ENCODE data around the gene MYPOP. TPM values are rescaled to one million over a fixed set of nuclear protein-coding genes. Genes with fewer than 3 reads are reported as not detected.

The MYPOP gene
- total RNA-seq, 1 donor from 2014 or later: 9.4 TPM

DNA sequence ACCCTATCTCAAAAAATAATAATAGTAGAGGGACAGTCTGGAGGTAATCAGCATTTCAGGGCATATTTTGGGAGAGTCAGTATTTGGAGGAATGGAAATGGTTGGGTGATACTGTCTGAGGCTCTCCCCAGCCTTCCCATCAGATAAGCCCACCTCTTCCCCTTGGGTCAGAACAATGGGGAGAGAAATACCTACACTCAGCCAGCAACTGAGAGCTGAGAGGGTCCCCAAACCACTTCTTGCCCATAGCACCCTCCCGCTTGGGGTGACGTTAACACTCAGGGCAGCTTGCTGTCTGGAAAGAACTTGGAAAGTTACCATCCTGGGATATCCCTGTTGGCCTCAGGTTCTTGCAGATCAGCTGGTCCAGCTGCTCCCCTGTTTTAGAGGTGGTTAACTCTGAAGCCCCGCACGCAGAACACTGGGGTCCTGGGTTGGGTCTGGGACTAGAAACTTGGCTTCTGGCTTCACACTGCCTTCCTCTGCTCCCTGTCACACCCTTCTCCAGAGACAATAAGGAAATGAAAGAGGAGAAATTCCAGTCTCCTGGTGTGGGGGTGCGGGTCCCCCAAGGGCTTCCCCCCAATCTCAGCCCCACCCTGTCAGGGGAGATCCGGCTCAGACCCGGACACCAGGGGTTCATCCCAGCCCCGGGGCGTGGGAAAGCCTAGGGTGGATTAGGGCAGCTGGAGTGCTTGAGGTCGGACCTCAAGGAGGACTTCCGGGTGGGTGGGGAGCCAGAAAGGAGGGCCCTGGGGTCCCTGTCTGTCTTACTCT lies 35.8 kb downstream of the MYPOP start:
- intact Hi-C loops (cut with micrococcal nuclease): loop anchor here (10.0 kb wide), 2 partner anchors 362 to 738 kb away; partner anchors contain the start of genes CALM3 and VASP

DNA sequence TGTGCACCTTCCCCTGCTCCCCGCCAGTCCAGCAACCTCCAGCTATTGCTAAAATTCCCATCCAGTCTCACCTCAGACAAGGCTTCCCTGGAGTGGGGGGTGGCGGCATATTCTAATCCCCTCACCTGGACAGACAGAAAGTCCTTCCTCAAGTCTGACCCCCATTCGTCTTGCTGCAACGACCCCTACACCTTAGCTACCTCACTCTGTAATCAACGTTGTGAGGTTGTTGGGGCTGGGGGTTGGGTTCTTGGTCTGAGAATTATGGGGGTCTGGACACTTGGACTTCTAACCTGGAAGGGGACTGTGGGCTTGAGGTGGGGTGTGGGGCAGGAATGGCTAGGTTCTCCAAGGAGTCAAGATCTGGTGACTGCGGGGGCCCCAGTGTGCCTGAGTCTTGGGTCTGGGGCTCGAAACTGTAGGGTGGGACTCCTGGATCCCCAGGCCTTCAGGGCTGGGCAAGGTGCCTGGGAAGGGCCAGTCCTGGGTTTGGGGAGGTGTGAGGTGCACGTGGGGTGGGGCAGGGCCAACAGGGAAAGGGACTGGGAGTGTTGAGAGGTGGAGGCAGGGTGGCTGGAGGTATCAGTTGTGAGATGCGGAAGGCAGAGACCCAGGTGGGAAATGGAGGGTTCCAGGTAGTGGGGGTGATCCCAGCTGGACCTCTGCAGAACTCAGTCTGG lies 37.0 kb downstream of the MYPOP start:
- intact Hi-C loops (cut with micrococcal nuclease): loop anchor here (10.0 kb wide), 2 partner anchors 361 to 739 kb away; partner anchors contain the start of genes CALM3 and VASP

DNA sequence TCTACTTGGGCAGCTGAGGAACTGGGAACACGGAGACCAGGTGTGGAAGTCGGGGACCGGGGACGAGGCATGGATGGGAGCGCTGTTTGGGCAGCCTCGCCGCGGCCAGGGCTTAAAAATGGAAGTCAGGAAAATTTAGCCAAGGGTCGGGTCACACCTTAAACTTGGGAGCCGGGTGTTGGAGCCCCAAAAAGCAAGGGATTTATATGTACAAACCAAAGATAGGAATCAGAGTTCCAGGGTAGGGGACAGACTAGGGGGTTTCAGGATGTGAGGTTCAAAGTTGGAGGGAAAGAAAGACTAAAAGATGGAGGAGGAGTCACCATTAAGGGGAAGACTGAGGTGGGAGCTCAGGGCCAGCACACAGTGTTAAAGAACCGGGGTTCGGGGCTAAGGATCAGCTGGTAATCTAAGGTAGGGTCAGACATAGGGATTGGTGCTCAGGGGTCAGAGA lies 37.8 kb downstream of the MYPOP start:
- intact Hi-C loops (cut with micrococcal nuclease): loop anchor here (5.0 to 10.0 kb wide), 3 partner anchors 360 to 923 kb away; partner anchors contain the start of genes CALM3, SLC1A5 and VASP

DNA sequence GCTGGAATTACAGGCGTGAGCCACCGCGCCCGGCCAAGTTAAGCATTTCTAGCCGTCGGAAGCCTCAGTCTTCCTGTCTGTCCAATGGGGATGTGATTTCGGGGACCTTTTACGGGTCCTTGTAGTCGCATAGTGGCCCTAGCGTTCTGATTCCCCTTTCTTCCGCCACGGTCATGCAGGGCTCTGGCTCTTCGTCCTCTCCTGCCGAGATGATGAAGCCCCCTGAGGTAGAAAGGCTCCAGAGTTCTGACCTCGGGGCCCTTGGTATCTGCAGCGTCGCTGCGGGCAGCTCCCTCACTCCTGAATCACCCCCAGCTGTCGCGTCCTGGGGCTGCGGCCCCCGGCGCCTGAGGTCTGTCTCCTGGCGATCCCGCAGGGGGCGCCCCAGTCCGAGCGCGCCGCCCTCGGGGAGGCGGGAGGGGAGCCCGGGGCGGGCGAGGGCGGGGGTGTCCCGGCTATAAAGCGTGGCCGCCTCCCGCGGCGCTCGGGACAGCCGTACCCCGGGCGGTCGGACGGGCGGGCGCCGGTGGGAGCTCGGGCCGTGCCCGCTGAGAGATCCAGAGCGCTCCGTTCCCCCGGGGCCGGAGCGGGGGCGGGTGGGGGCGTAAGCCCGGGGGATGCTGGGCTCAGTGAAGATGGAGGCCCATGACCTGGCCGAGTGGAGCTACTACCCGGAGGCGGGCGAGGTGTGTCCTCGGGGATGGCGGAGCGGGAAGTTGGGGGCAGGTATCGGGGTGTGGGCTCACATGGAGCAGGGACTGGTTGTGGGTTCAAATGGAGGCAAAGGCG lies 38.4 kb downstream of the MYPOP start, which contains the start of gene FOXA3:
Gene FOXA3 (plus strand): TSS at position 487 of the 789 bp plus-strand sequence. CDS start 131 bp downstream, at position 618.
- intact Hi-C loops (cut with micrococcal nuclease): loop anchor here (1.0 to 10.0 kb wide), 17 partner anchors 22 to 987 kb away; partner anchors contain the start of genes AP2S1, CALM3, CCDC61 and IRF2BP1

DNA sequence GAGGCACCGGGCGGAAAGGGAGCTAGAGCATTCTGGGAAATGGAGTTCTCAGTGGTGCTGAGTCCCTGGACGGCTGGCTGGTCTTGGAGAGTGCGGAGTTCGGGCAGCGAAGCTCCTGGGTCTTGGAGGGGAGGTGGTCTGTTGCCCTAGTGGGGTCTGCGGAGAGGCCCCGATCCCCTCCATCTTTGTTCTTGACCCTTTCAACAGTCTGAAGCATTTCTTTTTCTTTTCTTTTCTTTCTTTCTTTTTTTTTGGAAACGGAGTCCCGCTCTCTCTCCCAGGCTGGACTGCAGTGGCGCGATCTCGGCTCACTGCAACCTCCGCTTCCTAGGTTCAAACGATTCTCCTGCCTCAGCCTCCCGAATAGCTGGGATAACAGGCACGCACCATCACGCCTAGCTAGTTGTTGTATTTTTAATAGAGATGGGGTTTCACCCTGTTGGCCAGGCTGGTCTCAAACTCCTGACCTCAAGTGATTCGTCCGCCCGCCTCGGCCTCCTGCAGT lies 39.0 kb downstream of the MYPOP start:
- intact Hi-C loops (cut with micrococcal nuclease): loop anchor here (1.0 to 10.0 kb wide), 17 partner anchors 23 to 987 kb away; partner anchors contain the start of genes AP2S1, CALM3, CCDC61 and IRF2BP1

DNA sequence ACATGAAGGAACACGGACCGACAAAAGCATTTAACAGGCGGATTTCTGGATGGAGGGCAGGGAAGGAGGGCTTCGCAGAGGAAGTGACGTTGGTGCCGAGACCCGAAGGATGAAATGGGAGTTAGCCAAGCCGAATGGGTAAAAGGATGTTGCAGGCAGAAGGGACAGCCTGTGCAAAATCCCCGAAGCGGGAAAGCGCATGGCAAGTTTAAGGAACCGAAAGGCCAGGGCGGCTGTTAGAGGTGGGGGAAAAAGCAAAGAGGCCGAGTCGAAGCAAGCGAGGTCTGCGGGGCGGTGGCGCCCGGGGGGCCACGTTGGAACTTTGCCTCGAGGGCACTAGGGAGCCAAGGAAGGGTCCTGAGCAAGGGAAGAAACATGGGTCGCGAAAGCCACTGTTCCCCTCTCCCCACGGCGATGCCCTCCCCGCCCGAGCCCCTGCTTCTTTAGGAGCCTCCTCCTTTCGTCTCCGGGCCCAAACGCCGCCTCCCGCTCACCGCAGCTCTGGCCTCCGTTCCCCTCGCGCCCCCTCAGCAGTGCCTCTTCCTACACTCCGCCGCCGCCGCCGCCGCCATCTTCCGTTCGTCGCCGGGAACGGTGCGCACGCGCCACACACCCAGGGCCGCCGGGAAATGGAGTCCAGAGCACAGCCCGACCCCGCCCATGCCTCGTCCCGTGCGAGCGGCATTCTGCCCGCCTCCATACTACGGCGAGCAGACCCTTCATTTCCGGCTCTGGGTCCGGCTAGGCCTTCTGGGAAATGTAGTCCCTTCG lies 39.7 kb downstream of the MYPOP start, which contains the start of gene SYMPK:
Gene SYMPK (minus strand): TSS at position 584 of the 771 bp plus-strand sequence. CDS start 8,652 bp downstream, outside the sequence.
- intact Hi-C loops (cut with micrococcal nuclease): loop anchor here (1.0 to 10.0 kb wide), 17 partner anchors 24 to 988 kb away; partner anchors contain the start of genes AP2S1, CALM3, CCDC61 and IRF2BP1

DNA sequence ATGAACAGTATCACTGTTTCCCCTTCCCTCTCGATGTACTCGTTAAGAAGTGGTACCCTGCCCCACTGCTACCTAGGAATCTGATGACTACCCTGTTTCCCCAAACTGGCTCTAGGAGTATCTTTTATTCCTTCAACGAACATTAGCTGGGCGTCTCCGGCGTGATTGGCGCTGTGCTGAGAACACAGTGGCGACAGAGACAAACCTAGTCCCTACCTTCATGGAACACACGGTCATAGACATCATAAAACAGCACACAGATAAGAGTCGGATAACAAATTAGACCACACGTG lies 40.2 kb downstream of the MYPOP start:
- intact Hi-C loops (cut with micrococcal nuclease): loop anchor here (2.0 to 10.0 kb wide), 5 partner anchors 155 to 989 kb away; partner anchors contain the start of genes AP2S1, CALM3, SLC1A5 and VASP

DNA sequence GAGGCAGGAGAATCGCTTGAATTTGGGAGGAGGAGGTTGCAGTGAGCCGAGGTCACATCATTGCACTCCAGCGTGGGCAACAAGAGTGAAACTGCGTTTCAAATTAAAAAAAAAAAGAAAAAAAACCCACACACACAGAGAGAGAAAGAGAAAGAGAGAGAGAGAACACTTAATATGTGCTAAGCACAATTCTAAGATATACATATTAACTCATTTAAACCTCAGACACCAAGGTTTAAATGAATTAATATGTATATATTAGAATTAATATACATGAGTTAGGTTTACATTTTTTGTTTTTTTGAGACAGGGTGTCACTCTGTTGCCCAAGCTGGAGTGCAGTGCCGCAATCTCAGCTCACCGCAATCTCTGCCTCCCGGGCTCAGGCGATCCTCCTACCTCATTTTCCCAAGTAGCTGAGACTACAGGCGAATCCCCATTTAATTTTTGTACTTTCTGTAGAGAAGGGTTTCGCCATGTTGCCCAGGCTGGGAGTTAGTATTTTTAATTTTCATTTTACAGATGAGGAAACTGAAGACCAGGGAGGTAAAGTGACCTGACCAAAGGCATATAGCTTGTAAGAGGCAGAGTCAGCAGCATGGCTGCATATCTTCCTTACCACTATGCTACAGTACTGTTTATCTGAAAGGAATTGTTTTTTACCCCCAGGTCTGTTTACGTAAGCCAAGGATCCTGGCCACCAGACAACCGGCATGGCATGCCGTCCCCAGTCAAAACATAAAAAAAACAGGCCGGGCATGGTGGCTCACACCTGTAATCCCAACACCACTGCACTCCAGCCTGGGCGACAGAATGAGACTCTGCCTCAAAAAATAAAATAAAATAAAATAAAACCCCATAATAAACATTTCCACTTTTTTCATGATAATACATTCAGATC lies 41.8 kb downstream of the MYPOP start:
- intact Hi-C loops (cut with micrococcal nuclease): loop anchor here (5.0 to 10.0 kb wide), 3 partner anchors 356 to 927 kb away; partner anchors contain the start of genes CALM3, SLC1A5 and VASP

DNA sequence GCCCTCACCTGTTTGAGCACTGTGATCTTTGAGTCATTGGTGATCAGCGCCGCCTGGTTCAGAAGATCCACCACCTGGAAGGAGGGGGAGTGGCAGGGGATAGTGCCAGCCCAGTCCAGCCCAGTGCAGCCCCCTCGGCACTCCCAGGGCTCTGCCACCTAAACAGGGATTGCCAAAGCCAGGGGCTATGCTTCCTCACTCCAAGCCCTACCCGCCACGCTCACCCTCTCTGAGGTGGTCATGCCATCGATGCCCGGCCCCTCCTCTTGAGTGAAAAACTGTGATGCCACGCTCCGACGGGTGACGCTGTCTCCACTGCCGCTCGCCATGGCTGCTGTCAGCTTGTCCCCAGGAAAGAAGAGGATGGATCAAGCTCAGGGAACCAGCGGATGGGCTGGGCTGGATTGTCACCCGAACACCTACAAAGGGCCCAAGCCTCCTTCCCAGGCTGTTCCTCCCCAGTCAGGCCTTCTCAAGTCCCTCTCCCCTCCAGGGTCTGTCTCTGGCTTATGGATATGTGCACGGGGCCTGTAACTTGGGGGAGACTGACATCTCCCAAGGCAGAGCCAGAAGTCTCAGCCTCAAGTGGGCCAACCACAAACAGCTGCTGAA lies 48.1 kb downstream of the MYPOP start:
- intact Hi-C loops (cut with micrococcal nuclease): no loop called here

DNA sequence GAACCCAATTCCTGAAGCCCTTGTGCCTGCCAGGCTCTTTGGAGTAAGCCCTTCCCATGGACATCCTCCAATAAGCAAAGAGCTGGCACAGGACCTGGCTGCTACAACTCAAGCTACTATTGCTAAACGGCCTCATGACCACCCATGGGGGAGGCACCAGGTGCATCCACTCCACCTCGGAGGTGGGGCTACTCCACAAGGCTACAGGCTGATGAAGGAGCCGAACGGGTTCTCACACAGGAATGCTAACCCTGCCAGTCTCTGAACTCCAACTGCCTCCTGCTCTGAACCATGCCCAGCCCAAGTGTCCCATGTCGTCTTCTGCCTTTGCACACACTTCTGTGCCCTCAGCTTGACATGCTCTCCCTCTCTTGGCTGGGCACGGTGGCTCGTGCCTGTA lies 49.4 kb downstream of the MYPOP start:
- intact Hi-C loops (cut with micrococcal nuclease): no loop called here

DNA sequence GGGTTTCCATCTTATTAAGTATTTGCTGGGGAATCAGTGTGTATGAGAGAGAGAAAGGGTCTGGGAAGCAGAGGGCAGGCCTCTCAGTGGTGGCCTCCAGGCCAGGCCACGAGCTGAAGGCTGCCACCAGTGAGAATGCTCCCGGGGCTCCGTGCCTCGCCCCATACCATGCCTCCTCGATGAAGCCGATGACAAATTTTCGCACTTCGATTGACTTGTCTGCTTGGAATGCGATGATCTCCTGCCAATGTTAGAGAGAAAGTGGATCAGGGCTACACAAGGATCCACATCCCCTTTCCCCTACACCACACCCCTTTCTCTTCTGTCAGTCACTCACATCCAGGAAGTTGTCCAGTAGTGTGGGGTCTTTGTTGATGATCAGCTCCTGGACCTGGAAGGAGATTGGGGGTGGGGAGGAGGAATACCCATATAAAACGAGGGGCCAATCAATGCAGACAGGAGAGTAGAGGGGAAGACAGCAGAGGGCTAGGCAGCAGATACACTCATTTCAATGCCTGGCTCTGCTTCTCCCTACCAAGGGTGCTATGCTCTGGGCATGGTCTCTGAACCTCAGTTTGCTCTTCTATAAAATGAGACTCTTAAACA lies 50.2 kb downstream of the MYPOP start:
- intact Hi-C loops (cut with micrococcal nuclease): no loop called here

DNA sequence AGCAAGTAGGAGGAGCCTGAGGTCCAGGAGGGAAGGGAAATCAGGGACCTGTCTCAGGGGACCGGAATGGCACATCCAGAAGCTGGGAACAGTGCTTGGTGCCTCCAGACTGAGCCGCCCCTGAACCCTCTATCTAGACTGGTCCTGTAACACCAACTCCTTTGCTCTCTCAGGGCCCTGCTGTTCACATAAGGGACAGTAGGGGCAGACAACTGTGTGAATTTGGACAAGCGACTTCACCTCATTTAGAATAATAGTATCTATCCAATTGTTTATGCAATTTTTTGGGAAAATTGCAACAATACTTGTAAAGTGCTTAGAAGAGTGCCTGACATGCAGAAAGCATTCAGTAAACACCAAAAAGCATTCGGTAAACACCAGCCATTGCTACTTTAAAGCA lies 53.5 kb downstream of the MYPOP start:
- intact Hi-C loops (cut with micrococcal nuclease): no loop called here

DNA sequence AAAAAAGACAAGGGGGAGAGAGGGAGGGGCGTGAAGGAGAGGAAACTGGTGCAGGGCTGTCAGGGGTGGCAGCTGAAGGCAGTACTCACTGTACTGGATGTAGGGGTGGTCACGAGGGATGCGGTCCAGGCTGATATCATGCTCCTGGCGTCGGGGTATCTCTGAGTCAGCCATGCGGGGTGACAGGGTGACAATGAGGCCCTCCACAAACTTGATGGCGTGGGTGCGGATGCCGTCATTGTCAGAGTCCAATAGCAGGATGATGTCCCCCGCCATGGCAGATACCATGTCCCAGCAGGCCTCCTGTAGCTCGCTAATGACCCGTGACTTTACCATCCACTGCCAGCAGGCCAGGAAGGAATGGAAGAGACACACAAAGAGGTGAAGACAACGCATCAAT lies 54.8 kb downstream of the MYPOP start:
- intact Hi-C loops (cut with micrococcal nuclease): no loop called here

DNA sequence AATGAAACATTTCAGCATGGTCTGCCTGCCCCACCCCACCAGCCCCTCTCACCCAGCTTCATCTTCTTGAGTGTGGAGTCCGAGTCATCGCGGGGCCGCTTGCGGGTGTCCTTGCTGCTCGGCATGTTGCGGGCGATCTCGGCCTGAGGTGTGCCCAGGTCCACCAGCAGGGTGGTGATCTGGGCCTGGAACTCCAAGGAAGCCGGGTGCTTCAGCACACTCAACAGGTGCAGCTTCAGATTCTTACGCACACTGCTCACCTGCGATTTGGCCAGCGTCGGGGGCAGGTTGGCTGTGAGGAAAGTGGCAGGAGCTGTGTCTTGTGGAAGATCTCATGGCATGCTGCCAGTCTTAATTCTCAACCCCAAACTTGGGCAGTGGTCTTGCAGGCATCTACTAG lies 60.2 kb downstream of the MYPOP start:
- intact Hi-C loops (cut with micrococcal nuclease): no loop called here
